GM12878 (cell line): ENCODE results near the gene GPR146. TPM values are rescaled to one million over a fixed set of nuclear protein-coding genes. Genes with fewer than 3 reads are reported as not detected.

Experiments used
- ATAC-seq: fragments of 200-7000 bp; cut with Tn5 transposase; 3 replicates; pipeline ENCODE4 v1.9.1; 2020; ENCODE audit warnings: mild to moderate bottlenecking, moderate library complexity
- BruUV-seq: library from RNA; stranded (reverse); fragments of 400-500 nt; replicated peaks from 2 replicates; lab custom pipeline; 2021; lab: Mats Ljungman, UMichigan
- CTCF ChIA-PET: fragments of 300-600 bp; sonication (Branson Sonifier 250); formaldehyde crosslinking; extraction: SDS; loops from one replicate; lab custom pipeline; 2021; ENCODE audit warnings: inconsistent platforms; lab: Yijun Ruan, JAX
- POLR2A ChIA-PET: fragments of 350-600 bp; formaldehyde crosslinking; extraction: SDS; loops from one replicate; lab custom pipeline; 2021; ENCODE audit warnings: inconsistent platforms; lab: Charles Lee
- RAD21 ChIA-PET: fragments of 300-600 bp; sonication (Branson Sonifier 250); formaldehyde crosslinking; loops from one replicate; lab custom pipeline; 2023; ENCODE audit warnings: antibody characterized with exemption; ENCODE audit not compliant: unreplicated experiment; lab: Charles Lee
- SMC1A ChIA-PET: fragments of 300-600 bp; sonication (Branson Sonifier 250); formaldehyde crosslinking; loops from one replicate; lab custom pipeline; 2023; ENCODE audit not compliant: unreplicated experiment, uncharacterized antibody; lab: Charles Lee
- DNase-seq: peaks from one replicate; pipeline ENCODE4 v3.0.0-alpha.2; 2011; ENCODE audit warnings: low read depth, low spot score
- FAIRE-seq: peaks from 3 replicates; lab custom pipeline; 2011; peaks lifted over from hg19 to GRCh38; lab: Jason Lieb, UNC
- H2AFZ ChIP-seq: 2 replicates; pipeline ENCODE4 v1.6.0; 2011; ENCODE audit warnings: low read depth, low read length, control low read depth; ENCODE audit not compliant: control insufficient read depth
- H3K27ac ChIP-seq: 2 replicates; pipeline ENCODE4 v1.5.1; 2011; ENCODE audit warnings: control low read depth; ENCODE audit not compliant: control insufficient read depth, insufficient read depth
- H3K27me3 ChIP-seq, 2 experiments: replicated peaks in 1 of 2; 2 replicates each; pipeline versions ENCODE4 v1.6.0 to v1.6.1; 2011; ENCODE audit warnings: low read length in 1 of 2; ENCODE audit not compliant: control insufficient read depth in 2 of 2, insufficient read depth in 2 of 2
- H3K36me3 ChIP-seq, 2 experiments: 2 replicates each; pipeline ENCODE4 v1.5.1; 2011; ENCODE audit warnings: low read length in 1 of 2; ENCODE audit not compliant: control insufficient read depth in 2 of 2, insufficient read depth in 2 of 2
- H3K4me1 ChIP-seq: 2 replicates; pipeline ENCODE4 v1.6.1; 2011; ENCODE audit warnings: mild to moderate bottlenecking, low read length, moderate library complexity, mixed read lengths; ENCODE audit not compliant: control insufficient read depth, insufficient read depth
- H3K4me2 ChIP-seq: 2 replicates; pipeline ENCODE4 v1.6.0; 2011; ENCODE audit warnings: control low read depth; ENCODE audit not compliant: control insufficient read depth, insufficient read depth
- H3K4me3 ChIP-seq: fragments of 200-600 bp; sonication (generic); 2 replicates; pipeline ENCODE4 v1.5.1; 2016
- H3K79me2 ChIP-seq: 2 replicates; pipeline ENCODE4 v1.6.0; 2011; ENCODE audit warnings: low read length; ENCODE audit not compliant: control insufficient read depth, insufficient read depth
- H3K9ac ChIP-seq: 2 replicates; pipeline ENCODE4 v1.8.0; 2011; ENCODE audit warnings: low read length, control low read depth, mixed read lengths; ENCODE audit not compliant: control insufficient read depth, insufficient read depth
- H3K9me3 ChIP-seq: replicated peaks from 3 replicates; pipeline ENCODE4 v1.5.1; 2011; ENCODE audit warnings: mild to moderate bottlenecking, low read length; ENCODE audit not compliant: control insufficient read depth, insufficient read depth
- H4K20me1 ChIP-seq: 2 replicates; pipeline ENCODE4 v1.6.0; 2011; ENCODE audit not compliant: control insufficient read depth, insufficient read depth
- HDGF ChIP-seq: fragments of 450-650 bp; IDR thresholded peaks from 2 replicates; pipeline ENCODE4 v1.6.1; 2016; ENCODE audit warnings: antibody characterized with exemption
- POLR2A ChIP-seq: IDR thresholded peaks from 2 replicates; pipeline ENCODE4 v1.6.1; 2011; ENCODE audit warnings: low read depth, mild to moderate bottlenecking, low read length
- TARDBP ChIP-seq: IDR thresholded peaks from 2 replicates; pipeline ENCODE4 v1.6.1; 2016; ENCODE audit warnings: borderline replicate concordance
- TCF3 ChIP-seq: IDR thresholded peaks from 2 replicates; pipeline ENCODE4 v1.6.1; 2012; ENCODE audit warnings: low read depth, mild to moderate bottlenecking, low read length, borderline replicate concordance; ENCODE audit not compliant: insufficient read depth
- ZNF384 ChIP-seq: IDR thresholded peaks from 2 replicates; pipeline ENCODE4 v1.6.1; 2012; ENCODE audit warnings: low read depth, mild to moderate bottlenecking, low read length, improper control_type of control experiment, borderline replicate concordance
- WGBS: methylation state at CpG from one replicate; pipeline ENCODE4 v1.1.6; 2016; ENCODE audit warnings: low lambda C conversion rate; ENCODE audit not compliant: insufficient replicate concordance, insufficient coverage; ENCODE audit errors: missing lambda C conversion rate; 5-methylcytosine and 5-hydroxymethylcytosine counted together
- in situ Hi-C: fragments of 300-500 bp; cut with MboI; formaldehyde crosslinking; loops from 9 replicates; pipeline ENCODE4 v1.14.3; 2018; ENCODE audit warnings: mixed read lengths
- intact Hi-C: fragments of 100-400 bp; cut with micrococcal nuclease; formaldehyde crosslinking; loops from one replicate; pipeline ENCODE4 v1.14.2; 2022; ENCODE audit not compliant: unreplicated experiment
- polyA plus RNA-seq, 11 experiments: library from polyadenylated mRNA; depleted of rRNA in 4 of 11; unstranded in 6 of 11; stranded (reverse) in 5 of 11; fragments of >200 nt; fragmentation: Nextera tagmentation in 4 of 11; fragmentation: Illumina TruSeq in 1 of 11; extraction: Ambion mirVana in 4 of 11; extraction: Trizol in 1 of 11; gene quantifications; 1 replicate in 1 of 11; 2 replicates in 10 of 11; pipeline versions ENCODE4 v1.2.1 to v1.2.3, GENCODE V29; 2011 to 2016; ENCODE audit warnings: inconsistent platforms in 2 of 11, missing spikeins in 2 of 11, low read depth in 1 of 11
- total RNA-seq, 4 experiments: library from RNA; depleted of rRNA in 3 of 4; stranded (reverse); fragments of >200 nt in 3 of 4; fragmentation: Illumina TruSeq in 1 of 4; extraction: Trizol in 1 of 4; gene quantifications; 2 replicates each; pipeline versions ENCODE4 v1.2.1 to v1.2.3, GENCODE V29; 2013 to 2021
- TF ChIP-seq, protein P1 (sequence below): IDR thresholded peaks from 2 replicates; pipeline ENCODE4 v1.6.1; 2011; ENCODE audit warnings: borderline replicate concordance, low read depth, mild to moderate bottlenecking, moderate library complexity, low read length; ENCODE audit not compliant: insufficient read depth, poor library complexity, severe bottlenecking
- TF ChIP-seq, protein P2 (sequence below): IDR thresholded peaks from 2 replicates; pipeline ENCODE4 v1.6.1; 2011; ENCODE audit warnings: mild to moderate bottlenecking, low read depth, low read length, moderate library complexity; ENCODE audit not compliant: insufficient replicate concordance

GPR146 gene
- total and polyA plus RNA-seq, 10 of the 15 experiments (the other 5 are each of a cell fraction or from before 2014, with no cell fraction given) = 0.19 to 12.0 (median 0.54) TPM; not detected in 2

DNA sequence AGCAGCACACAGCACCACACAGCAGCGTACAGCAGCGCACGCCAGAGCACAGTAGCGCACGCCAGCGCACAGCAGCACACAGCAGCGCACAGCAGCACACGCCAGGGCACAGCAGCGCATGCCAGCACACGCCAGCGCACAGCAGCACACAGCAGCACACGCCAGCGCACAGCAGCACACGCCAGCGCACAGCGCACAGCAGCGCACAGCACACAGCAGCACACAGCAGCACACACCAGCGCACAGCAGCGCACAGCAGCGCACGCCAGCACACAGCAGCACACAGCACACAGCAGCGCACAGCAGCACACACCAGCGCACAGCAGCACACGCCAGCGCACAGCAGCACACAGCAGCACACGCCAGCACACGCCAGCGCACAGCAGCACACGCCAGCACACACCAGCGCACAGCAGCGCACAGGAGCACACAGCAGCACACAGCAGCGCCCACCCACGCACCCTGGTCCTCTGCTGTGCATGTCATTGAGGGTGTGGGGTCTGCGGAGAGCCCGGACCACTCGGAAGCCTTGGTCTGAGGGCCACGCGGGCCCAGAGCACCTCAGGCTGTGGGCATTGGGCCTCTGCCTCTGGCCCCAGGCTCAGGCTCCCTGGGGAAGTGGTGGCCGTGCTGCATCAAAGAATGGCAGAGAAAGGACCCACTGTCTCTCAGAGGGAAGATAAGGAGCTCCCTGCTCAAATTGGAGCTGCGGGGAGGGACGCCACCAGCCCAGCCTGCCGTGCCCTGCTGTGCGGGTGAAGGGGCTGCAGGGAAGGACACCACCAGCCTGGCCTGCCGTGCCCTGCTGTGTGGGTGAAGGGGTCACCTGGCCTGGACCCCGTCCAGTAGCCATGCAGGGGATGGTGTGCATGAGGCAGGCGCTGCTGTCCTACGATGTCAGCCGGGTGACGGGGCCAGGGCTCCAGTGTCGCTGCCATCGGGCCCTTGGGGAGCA is 27.5 kb upstream of the GPR146 start:
- Histone ChIP-seq H3K9me3 (peaks cover 11% of the 10 kb centered on the region; the same call in 2 of the 3 replicates), H2AFZ (no peak overlapping the region), H3K79me2 (peaks cover 20% of the 10 kb centered on the region), H3K27me3 (no peaks in the 10 kb centered on the region), H4K20me1 (no peaks in the 10 kb centered on the region), H3K27ac (no peak overlapping the region), H3K9ac (no peak overlapping the region), H3K4me1 (no peaks in the 10 kb centered on the region), H3K36me3 (peaks cover 7 to 9% of the 10 kb centered on the region in 2 experiments; a peak in 3 of 4 replicates), H3K4me2 (no peak overlapping the region), H3K4me3 (no peak overlapping the region)
- ChIA-PET CTCF (no interaction called here), POLR2A (no interaction called here), RAD21 (no interaction called here), SMC1A (no interaction called here)
- TF ChIP-seq POLR2A (0 out of 2 replicates have a peak, but pooled peaks have one; percentile 53), TARDBP (0 out of 2 replicates have a peak, but pooled peaks have one; percentile 36), HDGF (no peak), ZNF384 (no peak), TCF3 (peak; percentile 74; the same call in 1 of the 2 replicates)
- TF ChIP-seq, protein P1, sequence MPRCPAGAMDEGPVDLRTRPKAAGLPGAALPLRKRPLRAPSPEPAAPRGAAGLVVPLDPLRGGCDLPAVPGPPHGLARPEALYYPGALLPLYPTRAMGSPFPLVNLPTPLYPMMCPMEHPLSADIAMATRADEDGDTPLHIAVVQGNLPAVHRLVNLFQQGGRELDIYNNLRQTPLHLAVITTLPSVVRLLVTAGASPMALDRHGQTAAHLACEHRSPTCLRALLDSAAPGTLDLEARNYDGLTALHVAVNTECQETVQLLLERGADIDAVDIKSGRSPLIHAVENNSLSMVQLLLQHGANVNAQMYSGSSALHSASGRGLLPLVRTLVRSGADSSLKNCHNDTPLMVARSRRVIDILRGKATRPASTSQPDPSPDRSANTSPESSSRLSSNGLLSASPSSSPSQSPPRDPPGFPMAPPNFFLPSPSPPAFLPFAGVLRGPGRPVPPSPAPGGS = peak; percentile 92
- TF ChIP-seq, protein P2, sequence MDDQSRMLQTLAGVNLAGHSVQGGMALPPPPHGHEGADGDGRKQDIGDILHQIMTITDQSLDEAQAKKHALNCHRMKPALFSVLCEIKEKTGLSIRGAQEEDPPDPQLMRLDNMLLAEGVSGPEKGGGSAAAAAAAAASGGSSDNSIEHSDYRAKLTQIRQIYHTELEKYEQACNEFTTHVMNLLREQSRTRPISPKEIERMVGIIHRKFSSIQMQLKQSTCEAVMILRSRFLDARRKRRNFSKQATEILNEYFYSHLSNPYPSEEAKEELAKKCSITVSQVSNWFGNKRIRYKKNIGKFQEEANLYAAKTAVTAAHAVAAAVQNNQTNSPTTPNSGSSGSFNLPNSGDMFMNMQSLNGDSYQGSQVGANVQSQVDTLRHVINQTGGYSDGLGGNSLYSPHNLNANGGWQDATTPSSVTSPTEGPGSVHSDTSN = peak; percentile 27
- in situ Hi-C loops (no loop called here), intact Hi-C loops (no loop called here)
- BruUV-seq = no TSS peak
- DNase-seq = no peak
- no peak for ATAC-seq
- no peak for FAIRE-seq
- WGBS = 93% methylated on average over 51 of the region's 51 CpGs
